GM04504 (cell line): ENCODE measurements around the gene ZFYVE28.

Experiments used
- DNase-seq: peaks from one replicate; pipeline ENCODE4 v3.0.0-alpha.2; 2012; ENCODE audit warnings: low read depth

Gene ZFYVE28

DNA sequence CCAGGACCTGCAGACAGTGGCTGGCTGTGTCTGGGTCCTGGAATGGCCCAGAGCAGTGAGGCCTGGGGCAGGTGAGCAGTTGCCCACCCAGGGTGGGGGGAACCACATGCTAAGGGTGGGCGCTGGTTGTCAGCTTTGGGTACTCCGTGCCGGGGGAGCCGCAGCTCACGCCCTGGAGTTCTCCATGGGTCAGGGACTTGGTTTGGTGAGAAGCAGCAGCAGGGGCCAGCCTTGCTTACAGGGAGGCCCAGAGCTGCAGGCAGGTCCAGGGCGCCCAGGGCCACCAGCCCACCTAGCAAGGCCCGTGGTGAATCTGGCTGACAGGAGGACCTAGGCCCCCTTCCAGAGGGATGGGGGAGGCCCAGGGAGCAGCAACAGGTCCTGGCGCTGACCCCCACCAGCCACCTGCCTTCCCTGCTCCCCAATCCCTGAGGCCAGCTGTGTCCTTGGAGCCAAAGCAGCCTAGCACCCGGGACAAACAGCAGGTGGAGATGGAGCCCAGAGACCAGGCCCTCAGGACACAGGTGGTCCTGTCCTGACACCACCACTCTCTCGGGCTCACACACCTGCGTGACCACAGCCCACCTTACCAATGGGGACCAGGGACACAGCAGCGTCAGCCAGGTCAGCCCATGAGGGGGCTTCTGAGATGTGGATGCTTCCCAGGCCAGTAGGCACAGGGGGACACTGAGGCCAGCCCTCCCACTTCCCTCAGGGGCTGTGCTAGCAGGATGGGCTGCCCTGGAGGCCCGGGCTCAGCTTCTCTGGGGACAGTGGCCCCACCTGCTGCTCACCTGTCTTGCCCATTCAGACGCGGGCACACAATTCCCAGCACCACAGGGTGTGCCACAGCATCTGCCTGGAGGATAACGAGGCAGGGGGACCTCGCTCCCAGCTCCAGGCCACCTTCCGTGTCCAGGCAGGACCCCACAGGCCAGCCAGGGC lies 160.1 kb downstream of the ZFYVE28 start:
- no peak for DNase-seq

DNA sequence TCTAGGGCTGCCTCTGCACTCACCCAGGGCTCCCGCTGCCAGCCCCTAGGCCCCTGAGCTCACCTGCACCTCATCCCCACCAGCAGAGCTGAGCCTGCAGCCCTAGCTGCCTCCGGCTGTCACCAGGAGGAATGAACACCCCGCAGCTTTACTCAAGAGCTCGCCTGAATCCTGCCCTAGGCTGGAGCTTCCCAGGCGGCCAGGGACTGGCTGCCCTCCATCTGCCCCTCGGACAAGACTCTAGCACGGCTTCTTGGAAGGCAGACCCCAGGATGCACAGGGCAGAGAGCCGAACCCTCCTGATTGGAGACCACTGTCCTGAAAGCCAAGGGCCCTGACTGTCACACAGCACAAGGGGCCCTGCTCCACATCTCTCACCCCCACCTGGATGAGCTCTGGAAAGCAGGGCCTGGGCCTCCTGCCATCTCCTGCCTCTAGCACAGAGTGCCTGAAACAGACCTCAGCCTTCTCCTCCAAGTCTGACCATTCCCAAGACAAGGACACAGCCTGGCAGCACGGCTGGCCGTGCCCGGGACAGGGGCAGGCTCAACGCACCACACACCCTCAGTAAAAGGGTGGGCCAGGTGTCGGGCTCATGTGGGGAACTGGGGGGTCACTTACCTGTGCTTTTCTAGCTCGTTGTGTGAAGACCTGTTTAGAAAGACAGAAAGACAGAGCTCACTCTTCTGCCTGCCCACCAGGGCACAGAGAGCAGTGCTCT lies 160.9 kb downstream of the ZFYVE28 start:
- no peak for DNase-seq

DNA sequence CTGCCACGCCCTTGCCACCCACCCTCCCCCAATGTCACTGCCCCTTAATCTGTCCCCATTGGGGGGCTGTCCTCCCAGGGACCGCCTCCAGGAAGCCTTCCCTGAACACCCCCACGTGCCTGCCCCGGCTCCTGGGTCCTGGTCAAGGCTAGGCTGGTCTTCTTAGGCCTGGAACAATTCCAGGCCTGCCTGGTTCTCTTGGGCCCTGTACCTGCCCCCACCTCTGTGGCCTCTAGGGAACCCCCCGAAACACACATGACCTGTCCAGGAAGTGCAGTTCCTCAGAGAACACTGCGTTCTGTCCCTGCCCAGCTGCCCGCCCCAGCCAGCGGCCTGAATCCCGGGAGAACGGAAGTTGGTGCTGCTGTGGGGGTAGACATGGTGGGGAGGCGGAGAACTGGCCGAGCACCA lies 161.7 kb downstream of the ZFYVE28 start:
- DNase-seq: no peak

DNA sequence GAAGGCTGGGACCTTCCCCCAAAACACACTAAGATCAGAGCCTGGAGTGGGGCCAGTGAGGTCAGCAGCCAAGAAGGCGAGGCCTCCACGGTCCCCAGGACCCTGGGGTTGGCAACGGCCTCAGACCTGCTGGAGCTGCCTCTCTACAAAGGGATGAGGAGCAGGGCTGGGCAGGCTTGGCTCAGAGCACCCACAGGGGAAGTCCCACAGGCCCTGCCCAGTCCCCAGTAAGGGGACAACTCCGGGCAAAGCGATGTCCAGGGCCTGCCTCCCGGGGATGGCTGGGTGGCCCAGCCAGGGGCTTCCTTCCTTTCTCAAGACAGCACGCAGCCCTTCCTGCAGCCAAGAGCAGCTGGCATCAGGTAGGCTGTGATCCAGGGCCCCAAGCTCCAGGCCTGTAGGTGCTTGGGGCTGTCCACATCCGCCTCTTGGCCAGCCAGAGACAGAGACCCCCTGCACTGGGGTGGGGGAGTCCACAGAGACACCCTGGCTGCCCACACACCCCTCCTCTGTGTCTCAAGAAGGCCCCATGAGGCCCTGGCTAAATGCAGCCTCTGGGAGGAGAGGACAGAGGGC lies 162.2 kb downstream of the ZFYVE28 start:
- DNase-seq: no peak

DNA sequence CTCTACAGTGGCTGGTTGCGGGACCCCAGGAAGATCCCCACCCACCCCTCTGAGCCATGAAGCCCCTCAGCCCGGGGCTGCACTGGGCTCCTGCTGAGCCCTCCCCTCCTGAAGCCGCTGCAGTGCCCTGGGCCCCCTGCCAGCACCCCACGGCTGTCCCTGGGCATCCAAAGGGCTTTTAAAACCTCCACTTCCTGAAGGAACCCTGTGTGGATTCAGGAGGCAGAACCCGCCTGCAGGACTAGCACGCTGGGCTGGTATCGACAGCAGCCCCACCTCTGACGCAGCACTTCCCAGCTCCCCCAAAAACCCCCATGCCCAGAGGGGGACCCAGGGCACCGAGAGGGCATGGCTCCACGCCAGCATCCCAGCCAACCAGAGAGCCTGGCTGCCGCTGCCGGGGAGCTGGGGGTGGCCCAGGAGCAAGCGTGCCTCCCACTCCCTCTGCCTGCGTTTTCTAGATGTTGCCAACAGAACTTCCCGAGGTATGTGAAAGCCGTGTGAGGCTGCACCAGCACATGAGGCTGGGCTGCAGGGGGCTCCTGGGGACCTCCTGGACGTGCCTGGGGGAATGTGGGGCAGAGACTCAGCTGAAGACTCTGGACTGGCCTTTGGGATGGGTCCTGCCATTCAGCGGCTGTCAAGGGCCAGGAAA lies 162.8 kb downstream of the ZFYVE28 start:
- no peak for DNase-seq

DNA sequence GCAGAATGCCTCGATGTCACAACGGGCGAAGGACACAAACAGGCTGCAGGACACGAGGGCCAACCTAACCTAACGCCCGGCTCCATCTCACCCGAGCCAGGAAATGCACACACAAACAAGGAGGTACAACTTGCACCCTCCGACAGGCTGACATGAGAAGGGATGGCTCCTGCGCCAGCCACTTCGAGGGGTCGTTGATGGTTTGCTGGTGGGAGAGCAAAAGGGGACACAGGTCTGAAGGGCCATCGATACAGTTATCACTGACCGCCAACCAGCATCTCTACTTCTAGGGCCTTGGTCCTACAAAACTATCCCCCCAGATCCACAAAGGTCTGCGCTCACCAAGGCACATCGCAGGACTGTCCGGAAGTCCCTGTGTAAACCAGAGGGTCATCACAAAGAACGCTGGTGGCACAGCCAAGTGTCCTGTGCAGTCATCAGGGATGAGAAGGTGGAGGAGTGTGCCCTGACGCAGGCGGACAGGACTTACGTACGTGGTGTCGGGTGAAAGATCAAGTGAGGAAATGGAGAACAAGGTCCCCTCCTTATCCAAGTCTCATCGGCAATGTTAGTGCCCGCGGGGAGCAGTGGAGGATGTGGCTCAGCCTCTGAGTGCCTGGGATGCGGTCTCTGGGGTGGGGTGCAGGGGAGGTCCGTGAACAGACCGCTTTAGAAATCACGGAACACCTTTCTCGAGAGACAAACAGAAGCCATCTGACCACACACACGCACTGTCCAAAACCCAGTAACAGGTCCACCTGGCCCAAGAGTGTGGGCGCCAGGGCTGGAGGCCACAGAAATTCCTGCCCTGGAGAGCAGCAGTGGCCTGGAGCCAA lies 163.6 kb downstream of the ZFYVE28 start:
- no peak for DNase-seq

DNA sequence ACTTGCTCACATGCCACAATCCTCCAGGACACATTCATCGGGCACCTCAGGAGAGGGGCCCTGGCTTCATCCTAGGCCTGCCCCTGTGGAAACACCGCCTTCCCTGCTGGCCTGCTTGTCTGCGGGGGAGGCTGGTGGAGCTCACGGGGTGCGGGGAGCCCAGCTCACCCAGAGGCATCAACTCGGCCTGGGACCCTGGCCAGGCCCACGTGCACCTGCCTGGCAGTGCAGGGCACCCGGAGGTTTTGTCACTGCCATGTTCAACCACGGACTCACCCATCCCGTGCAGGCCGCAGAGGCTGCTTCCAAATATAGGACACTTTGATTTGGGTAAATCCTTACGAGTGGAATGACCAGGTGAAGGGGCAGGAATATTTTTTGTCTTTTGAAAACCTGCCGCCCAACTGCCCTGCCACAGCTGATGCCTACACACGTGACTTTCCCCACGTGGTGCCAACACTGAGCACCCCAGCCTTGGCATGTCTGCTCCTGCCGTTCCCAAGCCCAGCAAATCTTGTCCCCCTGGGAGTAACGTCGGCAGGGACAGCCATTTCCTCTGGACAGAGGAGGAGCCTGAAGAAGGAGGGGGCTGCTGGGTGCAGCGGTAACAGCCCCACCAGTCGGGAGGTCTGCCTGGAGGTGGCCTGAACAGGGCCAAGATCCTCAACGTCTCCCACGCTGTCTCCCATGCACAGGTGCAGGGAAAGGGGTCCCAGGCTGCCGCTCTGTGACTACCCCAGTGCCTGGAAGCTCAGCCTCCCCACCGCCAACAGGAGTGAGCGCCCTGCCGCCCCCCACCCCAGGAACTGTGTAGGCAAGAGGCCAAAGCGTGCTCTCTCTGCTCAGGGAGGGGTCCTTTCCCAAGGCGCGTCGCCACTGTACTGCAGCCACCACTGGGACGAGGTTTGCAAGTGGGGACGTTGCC lies 165.0 kb downstream of the ZFYVE28 start:
- no peak for DNase-seq

DNA sequence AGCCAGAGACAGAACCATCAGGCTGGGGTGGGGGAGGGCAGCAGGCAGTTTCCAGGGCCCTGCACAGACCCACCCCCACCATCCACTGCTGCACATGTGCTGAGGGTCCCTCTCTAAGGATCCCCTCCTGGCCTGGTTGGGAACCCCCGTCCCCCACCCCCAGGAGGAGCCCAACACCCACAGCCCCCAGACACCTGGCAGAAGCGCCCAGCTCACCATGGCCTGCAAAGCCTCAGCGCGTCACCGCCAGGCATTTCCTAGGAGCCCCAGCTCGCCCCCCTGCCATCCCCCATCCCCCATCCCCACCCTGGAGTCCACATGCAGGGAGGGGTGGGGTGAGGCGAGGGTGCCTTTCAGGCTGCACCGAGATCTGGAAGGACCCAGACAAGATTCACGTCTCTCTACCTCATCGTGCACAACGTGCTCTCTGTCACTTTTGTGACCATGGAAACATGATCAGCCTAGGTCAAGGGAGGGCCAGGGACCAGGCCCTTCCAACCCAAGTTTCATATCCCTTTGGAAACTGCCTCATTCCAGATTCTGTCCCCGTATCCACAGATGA lies 165.8 kb downstream of the ZFYVE28 start:
- DNase-seq: no peak

DNA sequence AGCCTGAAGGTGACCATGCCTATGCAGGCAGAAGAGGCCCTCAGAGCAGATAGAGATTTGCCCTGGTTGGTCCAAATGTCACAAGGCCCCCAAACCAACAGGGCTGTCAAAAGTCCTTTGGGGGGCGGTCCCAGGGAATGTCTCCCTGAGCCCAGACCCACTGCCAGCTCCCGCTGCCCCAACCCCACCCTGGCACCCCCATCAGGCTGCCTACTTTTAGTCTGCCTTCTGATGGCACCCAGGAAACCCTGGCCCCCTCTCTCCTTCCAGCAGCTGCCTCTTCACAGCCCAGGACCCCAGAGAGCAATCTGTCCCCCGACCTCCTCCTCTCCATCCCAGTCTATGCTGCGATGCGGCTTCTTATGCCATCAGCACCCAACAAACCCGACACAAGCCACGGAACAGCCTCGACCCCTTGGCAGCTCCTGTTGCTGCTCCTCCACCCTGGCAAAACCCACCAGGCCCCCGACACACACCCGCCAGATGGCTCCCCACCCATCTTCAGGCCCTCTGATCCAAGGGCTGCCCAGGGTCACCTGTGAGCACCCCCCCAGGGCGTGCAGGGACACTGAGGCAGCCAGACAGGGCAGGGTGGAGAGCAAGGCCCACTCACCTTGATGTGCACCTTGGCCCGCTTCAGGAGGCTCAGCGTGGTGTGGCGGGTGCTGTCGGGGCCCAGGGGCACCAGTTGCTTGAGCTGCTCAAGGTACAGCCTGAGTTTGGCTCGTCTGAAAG lies 166.5 kb downstream of the ZFYVE28 start:
- no peak for DNase-seq

DNA sequence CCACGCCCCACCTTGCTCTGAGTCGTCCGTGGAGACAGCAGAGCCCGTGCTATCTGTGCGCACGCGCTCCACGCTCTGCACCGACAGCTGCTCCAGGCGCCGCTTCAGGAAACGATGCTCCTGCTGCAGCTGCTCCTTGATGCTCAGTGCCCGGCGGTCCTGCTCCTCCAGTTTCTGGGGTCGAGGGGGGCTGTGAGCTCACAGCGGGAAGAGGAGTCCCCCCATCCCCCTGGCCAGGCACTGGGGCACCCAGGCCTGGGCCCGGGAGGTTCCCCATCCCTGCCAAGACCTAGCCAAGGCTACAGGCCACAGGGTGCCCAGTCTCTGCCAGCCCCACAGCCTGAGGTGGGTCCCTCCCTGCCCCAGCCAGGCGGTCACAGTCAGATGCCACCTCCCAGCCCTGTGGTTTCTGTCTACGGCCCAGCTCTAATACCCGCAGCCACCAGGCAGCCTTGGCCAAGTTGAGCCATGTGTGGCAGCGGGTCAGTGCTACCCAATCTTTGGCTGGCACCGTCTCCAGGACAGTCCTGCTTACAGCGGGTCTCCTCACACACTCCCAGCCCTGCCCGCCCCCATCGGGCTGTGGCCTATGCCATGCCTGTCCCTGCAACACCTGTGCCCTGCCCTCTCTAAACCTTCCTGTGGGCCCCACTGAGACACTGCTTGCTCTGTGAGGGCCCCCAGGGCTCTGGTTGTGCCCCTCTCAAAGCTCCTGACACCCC lies 167.2 kb downstream of the ZFYVE28 start:
- no peak for DNase-seq

DNA sequence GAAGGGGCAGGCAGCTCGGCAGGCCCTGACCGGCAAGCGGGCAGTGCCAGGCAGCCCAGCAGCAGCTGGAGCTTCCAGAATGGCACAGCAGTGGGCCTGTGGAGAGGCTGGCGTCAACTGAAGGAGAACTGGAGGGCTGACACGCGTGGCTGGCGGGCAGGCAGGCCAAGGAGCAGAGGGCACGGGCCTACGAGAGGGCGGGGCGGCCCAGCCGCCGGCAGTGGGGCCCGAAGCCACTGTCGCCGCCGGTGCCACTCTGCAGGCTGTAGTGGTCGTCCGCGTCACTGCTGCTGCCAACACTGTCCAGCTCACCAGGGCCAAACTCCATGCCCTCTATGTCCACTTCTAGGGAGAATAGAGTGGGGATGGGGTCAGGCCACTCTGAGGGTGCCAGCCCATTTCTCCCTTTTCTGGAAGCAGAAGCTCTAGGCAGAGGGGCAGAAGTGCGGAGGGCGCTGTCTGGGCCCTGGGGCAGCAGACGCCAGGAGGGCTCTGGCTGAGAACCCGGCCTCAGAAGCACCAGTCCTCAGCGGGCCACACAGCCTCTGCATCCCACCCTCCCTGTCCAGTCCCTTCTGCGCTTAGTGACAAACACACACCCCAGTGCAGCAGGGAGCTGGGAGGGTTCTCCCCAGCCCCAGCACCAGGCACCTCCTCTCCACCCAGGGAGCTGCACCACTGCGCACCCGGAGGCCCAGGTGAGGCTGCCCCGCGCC lies 167.9 kb downstream of the ZFYVE28 start:
- DNase-seq: no peak

DNA sequence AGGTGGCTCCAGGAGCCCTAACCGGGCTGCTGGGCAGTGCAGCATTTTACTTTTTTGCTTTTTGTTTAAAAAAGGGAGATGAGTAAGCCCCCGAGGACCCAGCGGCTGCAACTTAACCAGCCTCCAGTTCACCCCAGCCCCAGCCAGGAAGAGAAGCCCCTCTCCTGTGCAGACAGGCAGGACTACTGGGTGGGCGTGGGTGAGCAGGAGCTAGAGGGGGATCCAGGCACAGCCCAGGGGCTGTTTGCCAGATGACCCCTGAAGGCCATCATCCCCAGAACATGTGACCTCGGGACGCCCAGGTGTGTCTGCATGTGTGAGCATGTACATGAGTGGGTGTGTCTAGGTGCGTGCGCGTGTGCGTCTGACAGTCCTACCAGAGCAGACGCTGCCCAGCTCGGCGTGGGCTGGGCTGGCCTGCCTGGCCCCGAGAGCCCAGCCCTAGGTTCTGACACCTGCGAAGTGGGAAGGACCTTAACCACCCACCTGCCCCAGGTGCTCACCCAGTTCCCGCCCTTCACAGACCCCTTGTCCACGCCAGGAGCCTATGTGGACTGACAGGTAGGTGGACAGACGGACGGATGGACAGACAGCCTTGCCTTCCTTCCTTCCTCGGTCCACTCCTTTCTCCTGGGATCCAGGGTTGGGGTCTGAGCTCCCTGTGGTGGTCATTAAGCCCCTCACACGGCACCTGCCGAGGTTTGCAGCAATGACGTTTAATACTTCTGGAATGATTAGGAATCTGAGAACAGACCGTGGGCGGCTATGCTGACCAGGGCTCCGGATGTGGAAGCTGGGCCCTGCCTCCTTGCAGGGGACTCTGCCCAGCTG lies 168.7 kb downstream of the ZFYVE28 start:
- no peak for DNase-seq

DNA sequence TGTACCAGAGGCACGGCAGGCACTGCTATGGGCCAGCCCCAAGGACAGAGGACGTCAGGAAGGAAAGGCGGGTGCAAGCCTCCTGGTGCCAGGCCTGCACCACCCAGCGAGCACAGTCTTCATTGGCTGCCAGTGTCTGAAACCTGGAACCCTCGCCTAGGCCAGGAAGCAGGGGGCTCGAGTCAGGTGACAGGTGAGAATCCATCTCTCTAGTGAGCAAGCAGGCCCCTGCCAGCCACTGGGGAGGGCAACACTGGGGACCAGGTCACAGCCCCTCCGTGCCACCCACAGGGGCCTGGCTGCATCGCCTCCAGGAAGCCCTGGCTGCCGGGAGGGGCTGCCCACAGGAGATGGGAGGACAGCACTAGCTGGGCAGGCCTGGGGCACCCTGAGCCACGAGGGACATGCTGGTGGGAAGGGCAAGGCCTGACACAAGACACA lies 169.6 kb downstream of the ZFYVE28 start:
- no peak for DNase-seq

DNA sequence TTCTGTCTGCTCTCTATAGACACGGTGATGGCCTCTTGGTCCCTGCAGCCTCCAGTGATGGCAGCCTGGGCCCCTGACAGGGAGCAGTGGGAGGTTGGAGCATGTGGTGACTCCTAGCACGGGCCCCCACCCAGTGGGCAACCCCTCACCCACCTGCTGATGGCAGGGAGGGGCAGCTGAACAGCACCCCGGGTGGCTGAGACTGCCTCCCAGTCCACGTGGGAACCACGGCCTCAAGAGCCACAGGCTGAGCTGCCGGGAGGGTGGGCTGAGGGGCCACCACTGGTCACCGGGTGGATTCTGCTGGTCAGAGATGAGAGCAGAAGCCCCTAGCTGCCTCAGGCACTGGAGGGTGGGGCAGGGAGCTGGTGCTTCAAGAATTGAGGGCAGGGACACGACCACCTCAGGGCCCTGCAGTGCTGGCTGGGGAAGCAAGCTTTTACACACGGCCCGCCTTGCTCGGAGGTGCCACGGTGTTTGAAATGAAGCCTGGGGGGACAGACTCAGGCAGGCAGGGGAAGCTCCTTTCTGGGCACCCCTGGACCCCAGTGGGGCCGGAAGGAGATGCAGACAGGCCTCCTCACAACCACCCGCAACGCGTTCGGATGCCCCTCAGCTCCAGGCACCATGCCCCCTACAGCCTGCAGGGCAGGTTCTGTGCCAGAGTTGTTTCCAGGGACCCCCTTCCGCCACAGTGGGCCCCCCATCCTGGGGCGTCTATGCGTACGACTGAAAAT lies 170.2 kb downstream of the ZFYVE28 start:
- no peak for DNase-seq

DNA sequence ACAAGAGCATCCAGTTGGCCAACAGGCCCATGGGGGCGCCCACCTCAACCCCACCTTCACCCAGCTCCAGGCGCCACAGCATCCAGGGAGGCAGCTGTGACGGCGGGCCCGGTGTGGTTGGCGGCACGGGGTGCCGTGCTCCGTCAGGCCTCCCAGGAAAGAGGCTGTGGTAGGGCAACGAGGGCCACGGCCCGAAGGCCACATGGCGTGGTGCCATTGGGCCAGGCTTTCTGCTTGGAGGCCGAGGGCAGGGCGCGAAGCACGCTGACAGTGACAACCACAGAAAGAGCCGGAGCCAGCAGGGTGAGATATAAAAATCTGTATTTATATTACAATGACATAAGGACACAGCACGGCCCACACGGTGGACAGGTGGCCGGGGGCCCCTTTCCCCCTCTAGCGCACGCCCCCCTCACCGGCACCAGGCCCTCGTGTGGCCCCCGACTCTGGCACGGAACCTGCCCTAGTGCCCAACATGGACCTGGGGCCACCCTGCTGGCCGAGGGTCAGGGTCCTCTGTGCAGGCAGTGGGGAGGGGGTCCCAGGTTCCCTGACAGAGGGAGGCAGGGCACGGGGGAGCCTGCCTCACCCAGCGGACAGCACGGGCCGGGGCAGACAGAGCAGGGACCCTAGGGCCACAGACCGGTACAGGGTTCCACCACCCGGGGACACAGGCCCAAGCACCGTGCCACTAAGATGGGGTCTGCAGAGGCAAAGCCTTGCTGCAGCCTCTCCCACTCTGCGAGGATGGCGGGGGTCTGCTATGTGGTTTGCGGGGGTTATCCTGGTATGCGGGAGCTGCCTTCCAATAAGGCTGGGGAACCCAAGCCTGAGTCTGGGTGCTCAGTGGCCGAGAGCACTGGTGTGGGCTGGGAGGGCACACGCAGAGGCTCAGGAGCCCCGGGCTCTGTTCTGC lies 171.1 kb downstream of the ZFYVE28 start:
- DNase-seq: no peak
